Measurements from ENCODE around the gene CCR7.

CCR7 gene

GRCh38 chr17:40545660-40546059 is 19.6 kb downstream of the CCR7 start:
- Mint-ChIP-seq H3K9me3 (no peaks in the 10 kb centered on the region), H3K27me3 (no peaks in the 10 kb centered on the region), H3K27ac (no peak overlapping the region), H3K4me3 (no peak overlapping the region), H3K4me1 (peaks cover 59% of the 10 kb centered on the region), H3K36me3 (no peaks in the 10 kb centered on the region)
- ATAC-seq (ENCODE audit: low read depth) (no peak), DNase-seq (ENCODE audit: low spot score in 2 of 2) (no peak)

GRCh38 chr17:40542558-40543411 is 22.5 kb downstream of the CCR7 start:
- H3K27ac Mint-ChIP-seq = peak overlapping the region; percentile 95
- H3K4me1 Mint-ChIP-seq = peaks cover 45% of the 10 kb centered on the region

GRCh38 chr17:40541873-40542557 is 23.3 kb downstream of the CCR7 start:
- H3K27me3 Mint-ChIP-seq = no peaks in the 10 kb centered on the region

More at GRCh38 chr17:40542558-40543411, 22.5 kb downstream of the CCR7 start:
- H3K4me3 Mint-ChIP-seq = no peak overlapping the region
- no peaks in the 10 kb centered on the region for H3K27me3 Mint-ChIP-seq
- peak; percentile 60 for ATAC-seq (ENCODE audit: low read depth)
- DNase-seq (ENCODE audit: low spot score in 2 of 2) = peak in 1 of 2 donors; percentile 30
- no peaks in the 10 kb centered on the region for H3K36me3 Mint-ChIP-seq
- no peaks in the 10 kb centered on the region for H3K9me3 Mint-ChIP-seq

GRCh38 chr17:40541060-40541872 is 24.0 kb downstream of the CCR7 start:
- peak overlapping the region; percentile 28 for H3K4me3 Mint-ChIP-seq
- H3K4me1 Mint-ChIP-seq = peaks cover 39% of the 10 kb centered on the region
- no peaks in the 10 kb centered on the region for H3K9me3 Mint-ChIP-seq
- H3K27ac Mint-ChIP-seq = peak overlapping the region; percentile 95
- DNase-seq (ENCODE audit: low spot score in 2 of 2) (no peak), ATAC-seq (ENCODE audit: low read depth) (peak; percentile 37)
- H3K27me3 Mint-ChIP-seq = no peaks in the 10 kb centered on the region
- H3K36me3 Mint-ChIP-seq = no peaks in the 10 kb centered on the region

More at GRCh38 chr17:40541873-40542557, 23.3 kb downstream of the CCR7 start:
- no peaks in the 10 kb centered on the region for H3K36me3 Mint-ChIP-seq
- ATAC-seq (ENCODE audit: low read depth) = no peak
- no peaks in the 10 kb centered on the region for H3K9me3 Mint-ChIP-seq
- H3K27ac Mint-ChIP-seq = peak overlapping the region; percentile 95
- H3K4me3 Mint-ChIP-seq = no peak overlapping the region
- peaks cover 41% of the 10 kb centered on the region for H3K4me1 Mint-ChIP-seq
- DNase-seq (ENCODE audit: low spot score in 2 of 2) = no peak

GRCh38 chr17:40540448-40540847 is 24.8 kb downstream of the CCR7 start:
- Mint-ChIP-seq H3K4me3 (no peak overlapping the region), H3K27ac (peak overlapping the region; percentile 95), H3K27me3 (no peaks in the 10 kb centered on the region), H3K36me3 (no peaks in the 10 kb centered on the region), H3K9me3 (no peaks in the 10 kb centered on the region), H3K4me1 (peaks cover 41% of the 10 kb centered on the region)
- DNase-seq (ENCODE audit: low spot score in 2 of 2) (no peak), ATAC-seq (ENCODE audit: low read depth) (no peak)

- H3K36me3 Mint-ChIP-seq = no peaks in the 10 kb centered on the region
- no peaks in the 10 kb centered on the region for H3K9me3 Mint-ChIP-seq
- DNase-seq (ENCODE audit: low spot score in 2 of 2) (no peak), ATAC-seq (ENCODE audit: low read depth) (no peak)
- H3K4me1 Mint-ChIP-seq = peaks cover 39% of the 10 kb centered on the region
- H3K27me3 Mint-ChIP-seq = no peaks in the 10 kb centered on the region
- no peak overlapping the region for H3K4me3 Mint-ChIP-seq
- H3K27ac Mint-ChIP-seq = peak overlapping the region; percentile 95
These were observed 25.4 kb downstream of the CCR7 start for GRCh38 chr17:40539711-40540411.

GRCh38 chr17:40538936-40539705 is 26.2 kb downstream of the CCR7 start:
- ATAC-seq (ENCODE audit: low read depth) (no peak), DNase-seq (ENCODE audit: low spot score in 2 of 2) (no peak)
- H3K27me3 Mint-ChIP-seq = no peaks in the 10 kb centered on the region
- H3K36me3 Mint-ChIP-seq = no peaks in the 10 kb centered on the region
- no peak overlapping the region for H3K27ac Mint-ChIP-seq
- no peak overlapping the region for H3K4me3 Mint-ChIP-seq
- no peaks in the 10 kb centered on the region for H3K9me3 Mint-ChIP-seq
- peaks cover 43% of the 10 kb centered on the region for H3K4me1 Mint-ChIP-seq

- ATAC-seq (ENCODE audit: low read depth) (no peak), DNase-seq (ENCODE audit: low spot score in 2 of 2) (no peak)
- Mint-ChIP-seq H3K4me3 (no peak overlapping the region), H3K27ac (peak overlapping the region; percentile 42), H3K27me3 (no peaks in the 10 kb centered on the region), H3K36me3 (no peaks in the 10 kb centered on the region), H3K9me3 (no peaks in the 10 kb centered on the region), H3K4me1 (peaks cover 50% of the 10 kb centered on the region)
These were observed 27.0 kb downstream of the CCR7 start for GRCh38 chr17:40538019-40538935.

GRCh38 chr17:40536295-40537171 is 28.7 kb downstream of the CCR7 start:
- no peak for DNase-seq (ENCODE audit: low spot score in 2 of 2)
- H3K9me3 Mint-ChIP-seq = no peaks in the 10 kb centered on the region
- H3K4me1 Mint-ChIP-seq = peaks cover 49% of the 10 kb centered on the region
- no peak for ATAC-seq (ENCODE audit: low read depth)
- no peak overlapping the region for H3K4me3 Mint-ChIP-seq
- H3K27me3 Mint-ChIP-seq = no peaks in the 10 kb centered on the region
- H3K36me3 Mint-ChIP-seq = no peaks in the 10 kb centered on the region
- H3K27ac Mint-ChIP-seq = peak overlapping the region; percentile 96

GRCh38 chr17:40535924-40536294 is 29.4 kb downstream of the CCR7 start:
- H3K27me3 Mint-ChIP-seq = no peaks in the 10 kb centered on the region
- no peak for ATAC-seq (ENCODE audit: low read depth)
- no peak for DNase-seq (ENCODE audit: low spot score in 2 of 2)

GRCh38 chr17:40535438-40535837 is 29.8 kb downstream of the CCR7 start:
- no peak for DNase-seq (ENCODE audit: low spot score in 2 of 2)
- Mint-ChIP-seq H3K27me3 (no peaks in the 10 kb centered on the region), H3K4me1 (peaks cover 51% of the 10 kb centered on the region), H3K27ac (peak overlapping the region; percentile 96), H3K9me3 (no peaks in the 10 kb centered on the region), H3K36me3 (no peaks in the 10 kb centered on the region), H3K4me3 (no peak overlapping the region)
- ATAC-seq (ENCODE audit: low read depth) = no peak

More at GRCh38 chr17:40535924-40536294, 29.4 kb downstream of the CCR7 start:
- Mint-ChIP-seq H3K9me3 (no peaks in the 10 kb centered on the region), H3K4me3 (no peak overlapping the region), H3K27ac (peak overlapping the region; percentile 96), H3K36me3 (no peaks in the 10 kb centered on the region), H3K4me1 (peaks cover 46% of the 10 kb centered on the region)

Measured in memory B cell (primary cell).